ENCODE results near the gene TECTA. TPM values are rescaled to one million over a fixed set of nuclear protein-coding genes. Genes with fewer than 3 reads are reported as not detected.

TECTA gene
- polyA plus RNA-seq (ENCODE audit: insufficient read length), result 1.6 TPM

DNA sequence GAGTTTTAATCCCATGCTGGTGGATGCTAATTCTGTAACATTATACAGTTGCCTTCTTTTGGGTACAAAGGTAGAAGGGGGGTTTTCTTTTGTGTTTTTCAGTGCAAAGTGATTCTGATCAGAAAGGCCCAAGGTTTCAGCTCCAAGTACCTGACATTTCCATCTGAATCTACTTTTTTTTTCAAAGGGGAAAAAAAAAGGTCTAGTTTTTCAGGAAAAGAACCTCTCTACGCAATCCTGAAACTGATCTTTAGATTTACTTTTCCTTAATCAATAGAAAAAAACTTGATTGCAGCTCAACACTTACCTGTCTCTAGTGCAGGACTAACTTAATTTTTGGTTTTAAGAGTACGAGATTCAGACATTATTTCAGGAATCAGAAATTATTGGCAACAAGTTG is at the start of gene TECTA:
Gene TECTA (plus strand): TSS at position 301 of the 400 bp plus-strand sequence. CDS start 1,423 bp downstream, outside the sequence.
- DNase-seq (ENCODE audit: low read depth), result no peak

DNA sequence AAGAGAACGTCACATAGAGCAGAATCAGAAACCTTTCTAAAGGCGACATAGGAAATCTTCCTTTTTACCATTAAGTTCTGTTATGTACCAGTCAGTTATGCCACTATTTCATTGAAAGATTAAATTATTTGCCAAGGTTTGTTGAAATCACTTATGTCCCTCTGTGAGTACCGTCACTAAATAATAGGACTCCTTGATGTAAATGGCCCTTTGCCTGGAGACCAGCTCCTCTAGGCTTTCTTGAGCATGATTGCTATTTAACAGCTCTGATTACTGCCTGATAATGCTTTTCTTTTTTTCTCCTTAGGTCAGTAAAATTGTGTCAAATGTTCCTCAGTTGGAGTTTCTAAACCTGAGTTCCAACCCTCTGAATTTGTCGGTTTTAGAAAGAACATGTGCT is 47.8 kb upstream of the TECTA start:
- DNase-seq (ENCODE audit: low read depth), result no peak

DNA sequence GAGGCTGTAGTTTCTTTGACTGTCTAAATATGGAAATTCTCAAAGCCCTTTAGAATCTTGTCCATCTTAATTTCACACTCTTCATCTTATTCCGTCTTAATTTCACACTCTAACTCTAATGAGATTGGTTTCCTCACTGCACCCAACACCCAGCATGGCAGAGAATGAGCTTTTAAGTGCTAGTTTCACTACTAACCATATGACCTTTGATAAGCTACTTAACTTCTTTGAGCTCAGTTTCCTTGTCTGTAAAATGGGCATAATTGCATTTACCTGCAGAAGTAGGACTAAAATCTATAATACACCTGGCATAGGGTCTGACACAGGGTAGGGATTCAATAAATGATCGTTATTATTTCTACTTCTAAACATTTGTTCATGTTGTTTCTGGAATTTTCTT is 46.8 kb upstream of the TECTA start:
- no peak for DNase-seq (ENCODE audit: low read depth)

DNA sequence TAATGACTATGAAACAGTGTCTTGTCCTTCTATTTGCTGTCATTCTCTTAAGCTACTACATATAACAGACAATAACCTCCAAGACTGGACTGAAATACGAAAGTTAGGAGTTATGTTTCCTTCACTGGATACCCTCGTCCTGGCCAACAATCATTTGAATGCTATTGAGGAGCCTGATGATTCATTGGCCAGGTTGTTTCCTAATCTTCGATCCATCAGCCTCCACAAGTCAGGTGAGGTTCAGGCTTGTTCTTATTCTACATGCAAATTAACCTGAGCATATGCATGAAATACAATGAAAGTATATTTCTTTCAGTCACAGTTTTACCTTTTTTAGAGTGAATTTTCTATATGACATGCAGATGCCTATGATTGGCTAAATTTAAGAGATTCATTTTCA is 46.0 kb upstream of the TECTA start:
- DNase-seq (ENCODE audit: low read depth), result no peak

DNA sequence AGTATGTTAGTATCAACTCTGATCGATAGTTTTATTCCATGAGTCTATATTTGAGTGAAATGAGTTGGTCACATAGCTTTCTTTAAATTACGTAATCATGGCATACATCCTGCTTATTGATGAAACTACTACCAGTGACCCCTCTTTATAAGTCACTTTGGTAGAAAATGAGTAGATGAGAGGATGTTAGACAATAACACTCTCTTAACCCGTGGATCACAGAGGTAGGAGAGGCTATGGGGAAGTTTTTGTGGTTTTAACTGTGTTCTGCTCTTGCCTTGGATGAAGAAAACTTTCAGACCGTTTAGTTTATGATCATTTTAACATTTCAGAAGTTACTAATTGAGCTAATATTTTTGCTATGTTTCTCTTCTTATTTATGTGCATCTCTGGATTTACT is 43.1 kb upstream of the TECTA start:
- no peak for DNase-seq (ENCODE audit: low read depth)

DNA sequence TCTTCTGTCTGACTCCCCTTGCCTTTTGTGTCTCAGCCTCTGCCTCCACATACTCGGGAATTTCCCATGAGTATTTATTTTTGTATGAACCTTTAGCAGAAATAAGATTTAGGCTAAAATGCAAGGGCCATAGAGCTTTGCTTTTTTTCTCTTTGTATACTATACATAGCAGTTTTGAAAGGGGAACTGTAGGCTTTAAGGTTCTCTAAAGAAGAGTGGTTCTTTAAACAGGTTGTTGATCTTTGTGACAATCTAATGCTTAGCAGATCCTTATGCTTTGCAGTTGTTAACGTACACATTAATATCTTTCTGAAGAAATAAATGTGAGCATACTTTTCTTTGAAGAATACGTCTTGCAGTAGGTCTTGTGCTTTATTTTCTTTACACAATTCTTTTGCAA is 42.1 kb upstream of the TECTA start:
- no peak for DNase-seq (ENCODE audit: low read depth)

GRCh38 chr11:121059605-121060004 is 41.4 kb upstream of the TECTA start:
- DNase-seq (ENCODE audit: low read depth), result no peak

GRCh38 chr11:121063728-121064127 is 37.3 kb upstream of the TECTA start:
- no peak for DNase-seq (ENCODE audit: low read depth)

- no peak for DNase-seq (ENCODE audit: low read depth)
These were observed 34.4 kb upstream of the TECTA start for GRCh38 chr11:121066623-121067022.

GRCh38 chr11:121067026-121067425 is 34.0 kb upstream of the TECTA start:
- no peak for DNase-seq (ENCODE audit: low read depth)

DNA sequence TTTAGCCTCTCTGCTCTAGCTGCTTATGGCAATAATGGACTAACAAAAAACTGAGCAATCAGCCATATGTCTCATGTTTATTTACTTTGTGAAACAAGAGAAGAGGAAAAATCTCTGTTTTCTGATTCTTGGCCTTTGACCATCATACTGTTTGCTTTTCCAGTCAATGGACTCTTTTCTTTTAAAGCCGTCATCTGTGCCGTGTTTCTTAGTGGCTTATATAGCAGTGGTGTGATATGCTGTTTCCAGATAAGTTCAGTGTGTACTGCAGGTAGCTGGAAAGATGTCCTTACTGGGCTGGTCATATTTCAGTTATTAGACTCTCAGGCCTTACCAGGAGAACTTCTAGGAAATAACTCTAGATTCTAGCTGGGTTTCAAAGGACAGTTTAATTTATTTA is 33.6 kb upstream of the TECTA start:
- no peak for DNase-seq (ENCODE audit: low read depth)

DNA sequence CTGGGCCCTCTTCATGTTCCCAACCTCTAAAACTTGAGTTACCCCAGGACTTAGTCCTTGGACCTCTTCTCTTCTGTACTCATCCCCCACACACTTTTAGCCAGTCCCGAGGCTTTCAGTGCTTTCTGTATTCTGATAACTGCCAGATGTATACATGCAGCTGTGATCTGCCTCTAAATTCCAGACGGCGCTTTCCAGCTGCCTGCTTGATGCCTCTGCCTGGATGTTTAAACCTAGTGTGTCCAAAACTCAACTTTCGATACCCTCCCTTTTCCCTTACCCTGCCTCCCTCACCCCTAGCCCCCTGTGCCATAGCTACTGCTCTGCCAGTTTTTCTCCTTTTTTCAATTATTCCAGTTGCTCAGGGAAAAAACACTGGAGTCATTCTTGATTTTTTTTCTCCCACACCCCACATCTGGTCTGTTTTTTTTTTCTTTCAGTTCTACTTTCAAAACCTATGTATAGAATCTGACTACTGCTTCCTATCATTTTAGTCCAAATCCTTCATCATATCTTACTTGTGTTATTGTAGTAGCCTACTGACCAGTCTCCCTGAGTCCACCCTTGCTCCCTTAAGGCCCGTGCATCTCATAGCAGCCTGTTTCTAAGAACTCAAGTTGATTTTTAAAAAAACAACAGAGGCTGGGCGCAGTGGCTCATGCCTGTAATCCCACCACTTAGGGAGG is 32.9 kb upstream of the TECTA start:
- no peak for DNase-seq (ENCODE audit: low read depth)

GRCh38 chr11:121068787-121069186 is 32.3 kb upstream of the TECTA start:
- no peak for DNase-seq (ENCODE audit: low read depth)

DNA sequence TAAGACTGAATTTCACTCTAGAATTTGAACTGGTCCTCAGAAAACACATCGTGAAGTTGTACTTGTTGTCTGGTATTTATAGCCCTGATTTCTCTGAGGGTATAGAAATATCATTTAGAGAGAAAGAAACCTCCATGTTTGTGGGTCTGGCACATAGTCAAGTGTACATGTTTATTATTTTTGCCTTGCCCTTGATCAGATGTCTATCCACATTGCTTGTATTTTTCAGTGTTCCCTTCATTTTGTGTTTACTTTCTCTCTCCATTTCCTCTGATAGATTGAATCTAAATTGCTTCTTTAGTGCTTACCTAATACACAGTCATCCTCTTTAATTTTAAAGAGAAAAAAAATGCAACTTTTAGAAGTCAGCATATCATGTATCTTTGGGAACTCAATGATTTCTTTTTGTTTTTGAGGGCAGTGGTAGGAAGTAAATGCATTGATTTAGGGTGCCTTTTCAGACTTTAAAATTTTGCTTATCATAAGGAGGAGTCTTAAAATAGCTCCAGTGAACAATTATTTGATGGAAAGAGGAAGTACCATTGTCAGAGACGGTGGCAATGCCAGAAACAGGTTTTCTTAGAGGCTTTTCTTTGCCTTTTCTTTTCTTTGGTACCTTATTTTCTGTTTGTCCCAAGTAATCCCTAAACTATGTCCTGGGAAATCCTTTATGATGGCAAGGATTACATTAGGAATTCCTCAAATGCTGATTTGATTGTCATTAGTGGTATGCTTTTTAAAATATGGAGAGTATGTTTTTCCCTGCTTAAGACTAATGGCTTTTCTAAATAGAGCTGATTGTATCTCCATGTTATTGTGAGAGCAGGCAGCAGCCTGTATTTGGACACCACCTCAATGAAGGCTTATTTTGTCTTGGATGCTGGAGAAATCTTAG is 29.8 kb upstream of the TECTA start:
- DNase-seq (ENCODE audit: low read depth), result no peak

DNA sequence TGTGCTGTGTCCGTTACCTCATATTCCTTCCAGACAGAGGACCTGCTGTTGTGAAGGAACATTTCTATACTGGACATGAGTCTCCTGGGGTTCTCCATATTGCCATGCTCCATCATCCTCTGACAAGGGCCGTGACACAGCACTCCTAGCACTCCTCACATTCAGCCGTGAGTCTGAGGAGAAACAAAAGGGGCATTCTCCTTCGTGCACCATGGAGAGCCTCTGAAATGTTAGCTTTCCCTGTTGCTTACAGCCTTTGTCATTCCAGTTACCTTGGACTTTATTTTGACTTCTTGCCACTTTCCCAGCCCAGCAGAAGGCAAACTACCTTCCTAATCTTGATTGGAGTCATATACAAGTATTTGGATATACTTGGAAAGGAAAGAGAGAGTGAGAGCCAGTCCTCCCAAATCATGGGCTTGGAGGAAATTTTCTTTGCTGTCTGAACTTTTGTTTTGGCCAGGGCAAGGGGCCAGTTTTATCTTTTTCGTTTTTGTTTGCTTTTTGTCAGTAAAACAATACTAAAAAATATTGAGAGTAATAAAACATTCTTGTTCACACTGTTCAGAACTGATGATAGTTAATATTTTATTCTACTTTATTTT is 29.1 kb upstream of the TECTA start:
- no peak for DNase-seq (ENCODE audit: low read depth)

DNA sequence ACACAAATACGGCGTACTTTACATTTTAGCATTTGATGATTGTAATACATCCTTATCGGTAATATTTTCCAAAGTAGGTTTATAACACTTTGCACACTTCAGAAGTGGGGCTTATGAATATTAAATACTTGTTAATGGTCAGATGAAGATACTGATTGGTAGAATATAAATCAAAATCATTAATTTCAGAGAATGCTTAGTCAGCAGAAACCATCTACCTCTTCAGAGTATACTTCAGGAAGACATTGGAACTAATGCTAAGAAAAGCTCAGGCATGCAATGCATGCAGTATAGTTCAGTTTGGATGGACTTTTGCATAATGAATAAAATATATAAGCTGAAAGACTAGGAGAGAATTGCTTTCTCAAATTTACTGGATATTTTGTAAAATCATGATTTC is 19.7 kb upstream of the TECTA start:
- no peak for DNase-seq (ENCODE audit: low read depth)

DNA sequence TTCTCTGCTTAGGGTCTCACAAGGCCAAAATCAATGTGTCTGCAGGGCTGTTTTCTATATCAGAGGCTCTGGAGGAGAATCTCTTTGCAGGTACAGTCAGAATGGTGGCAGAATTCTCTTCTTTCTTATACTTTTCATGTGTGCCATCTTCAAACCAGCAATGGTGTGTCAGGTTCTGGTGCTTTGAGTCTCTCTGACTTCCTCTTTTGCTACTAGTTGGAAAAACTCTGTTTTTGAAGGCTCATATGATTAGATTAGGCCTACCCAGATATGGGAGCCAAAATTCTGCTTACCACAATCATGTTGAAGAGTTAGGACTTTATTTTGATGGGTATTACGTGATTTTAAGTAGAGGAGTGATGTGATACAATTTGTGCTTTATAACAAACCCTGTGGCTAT is 18.8 kb upstream of the TECTA start:
- no peak for DNase-seq (ENCODE audit: low read depth)

GRCh38 chr11:121082670-121083069 is 18.4 kb upstream of the TECTA start:
- no peak for DNase-seq (ENCODE audit: low read depth)

- no peak for DNase-seq (ENCODE audit: low read depth)
These were observed 14.2 kb upstream of the TECTA start for GRCh38 chr11:121086866-121087265.

DNA sequence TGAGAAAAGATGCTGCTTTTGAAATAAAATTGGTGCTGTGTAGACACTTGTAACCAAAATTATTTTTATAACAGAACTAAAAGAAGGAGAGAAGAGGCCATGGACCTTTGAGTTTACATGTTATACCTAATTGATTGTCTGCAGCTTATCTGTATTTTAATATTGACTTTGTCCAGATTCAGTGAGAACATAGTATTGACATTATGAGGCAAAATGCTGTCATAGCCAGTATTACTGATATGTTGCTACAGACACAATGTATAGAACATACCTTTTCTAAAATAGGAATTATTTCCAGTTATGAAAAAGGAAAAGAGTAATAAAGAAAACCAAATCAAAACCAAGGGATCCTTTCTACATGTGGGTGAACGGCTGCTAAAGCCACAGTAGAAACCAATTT is 11.5 kb upstream of the TECTA start:
- no peak for DNase-seq (ENCODE audit: low read depth)

DNA sequence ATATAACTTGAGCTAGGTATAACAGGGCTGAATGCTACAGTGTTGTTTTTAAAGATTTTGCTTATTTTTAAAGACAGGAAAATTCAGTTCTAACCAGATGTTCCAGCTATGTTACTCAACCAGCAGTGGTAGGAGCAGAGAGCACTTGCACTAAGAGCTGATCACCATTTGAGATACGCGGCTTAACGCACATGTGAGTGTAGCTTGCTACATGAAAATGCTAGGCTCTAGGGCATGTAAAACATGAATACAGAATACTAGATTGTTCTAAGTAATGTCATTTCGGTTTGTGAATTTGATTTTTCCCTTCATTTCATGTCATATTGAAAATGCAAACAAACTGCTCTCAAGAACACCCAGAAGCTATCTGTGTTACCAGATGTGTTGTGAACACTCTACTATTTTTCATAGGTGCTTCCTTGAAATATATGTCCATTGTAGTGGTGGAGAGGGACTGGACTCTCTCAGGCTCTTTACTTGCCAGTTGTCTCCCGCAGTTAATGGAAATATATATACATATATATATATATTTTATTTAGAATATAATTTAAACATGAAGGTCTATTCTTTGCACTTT is 10.8 kb upstream of the TECTA start:
- DNase-seq (ENCODE audit: low read depth), result no peak

GRCh38 chr11:121091492-121092152 is 9.4 kb upstream of the TECTA start:
- no peak for DNase-seq (ENCODE audit: low read depth)
